MM.1S (cell line): ENCODE data around the gene CFAP46.

ENCODE experiments used
- DNase-seq: peaks from one replicate; pipeline ENCODE4 v3.0.0-alpha.2; 2015
- H2AFZ ChIP-seq: fragments of 300-600 bp; sonication (generic); 2 replicates; pipeline ENCODE4 v1.6.0; 2016; ENCODE audit warnings: antibody characterized with exemption, low read length
- H3F3A ChIP-seq: fragments of 300-600 bp; sonication (generic); 2 replicates; pipeline ENCODE4 v1.6.1; 2016; ENCODE audit warnings: mild to moderate bottlenecking, antibody characterized with exemption, low read length, moderate library complexity, mixed read lengths; ENCODE audit not compliant: insufficient read depth
- H3K27ac ChIP-seq: fragments of 300-600 bp; sonication (generic); 2 replicates; pipeline ENCODE4 v1.5.1; 2016; ENCODE audit warnings: mild to moderate bottlenecking, low read length
- H3K27me3 ChIP-seq: fragments of 300-600 bp; sonication (generic); replicated peaks from 2 replicates; pipeline ENCODE4 v1.6.0; 2016; ENCODE audit warnings: low read length; ENCODE audit not compliant: insufficient read depth
- H3K36me3 ChIP-seq: fragments of 300-600 bp; sonication (generic); replicated peaks from 2 replicates; pipeline ENCODE4 v1.6.1; 2016; ENCODE audit warnings: mild to moderate bottlenecking, low read length, mixed read lengths; ENCODE audit not compliant: insufficient read depth
- H3K4me1 ChIP-seq: fragments of 300-600 bp; sonication (generic); 2 replicates; pipeline ENCODE4 v1.6.1; 2016; ENCODE audit warnings: low read length, mixed read lengths
- H3K4me2 ChIP-seq: fragments of 300-600 bp; sonication (generic); 2 replicates; pipeline ENCODE4 v1.6.0; 2016; ENCODE audit warnings: low read depth, low read length
- H3K4me3 ChIP-seq: fragments of 300-600 bp; sonication (generic); 2 replicates; pipeline ENCODE4 v1.5.1; 2016; ENCODE audit warnings: low read length, mixed read lengths
- H3K79me2 ChIP-seq: fragments of 300-600 bp; sonication (generic); 2 replicates; pipeline ENCODE4 v1.6.1; 2016; ENCODE audit warnings: mixed run types, low read length, mixed read lengths
- H3K9ac ChIP-seq: fragments of 300-600 bp; sonication (generic); 2 replicates; pipeline ENCODE4 v1.6.1; 2016; ENCODE audit warnings: low read length, mixed read lengths
- H3K9me2 ChIP-seq: fragments of 300-600 bp; sonication (generic); replicated peaks from 2 replicates; pipeline ENCODE4 v1.6.1; 2016; ENCODE audit warnings: mild to moderate bottlenecking, low read length, mixed read lengths; ENCODE audit not compliant: insufficient read depth
- H3K9me3 ChIP-seq: fragments of 300-600 bp; sonication (generic); replicated peaks from 2 replicates; pipeline ENCODE4 v1.6.1; 2016; ENCODE audit warnings: mild to moderate bottlenecking, low read length, mixed read lengths; ENCODE audit not compliant: insufficient read depth
- H4K20me1 ChIP-seq: fragments of 300-600 bp; sonication (generic); 2 replicates; pipeline ENCODE4 v1.6.1; 2016; ENCODE audit warnings: mild to moderate bottlenecking, low read length, moderate library complexity, mixed read lengths; ENCODE audit not compliant: insufficient read depth
- CTCF ChIP-seq: fragments of 300-600 bp; sonication (generic); IDR thresholded peaks from 2 replicates; pipeline ENCODE4 v1.5.1; 2016; ENCODE audit warnings: antibody characterized with exemption, low read length, mixed read lengths
- EZH2 ChIP-seq: fragments of 300-600 bp; sonication (generic); optimal IDR thresholded peaks from 2 replicates; pipeline ENCODE3; 2017; ENCODE audit warnings: low read depth, mild to moderate bottlenecking, antibody characterized with exemption, low read length, mixed read lengths
- EZH2phosphoT487 ChIP-seq: fragments of 300-600 bp; sonication (generic); IDR thresholded peaks from 2 replicates; pipeline ENCODE4 v1.6.1; 2018; ENCODE audit warnings: antibody characterized with exemption, low read length

CFAP46 gene

GRCh38 chr10:132946311-132946710, 3.9 kb upstream of the CFAP46 start:
- Histone ChIP-seq H3K79me2 (no peaks in the 10 kb centered on the region), H3K27ac (no peak overlapping the region), H3F3A (no peaks in the 10 kb centered on the region), H3K36me3 (no peaks in the 10 kb centered on the region), H3K4me2 (no peak overlapping the region), H3K4me1 (no peaks in the 10 kb centered on the region), H3K9ac (no peak overlapping the region), H3K4me3 (no peak overlapping the region), H2AFZ (no peak overlapping the region), H3K9me3 (no peaks in the 10 kb centered on the region), H4K20me1 (no peaks in the 10 kb centered on the region), H3K27me3 (peaks cover 71% of the 10 kb centered on the region), H3K9me2 (no peaks in the 10 kb centered on the region)
- TF ChIP-seq EZH2phosphoT487 (no peak), EZH2 (no peak), CTCF (no peak)
- DNase-seq, result no peak

GRCh38 chr10:132945894-132946255, 3.5 kb upstream of the CFAP46 start:
- Histone ChIP-seq H2AFZ (no peak overlapping the region), H3K4me1 (no peaks in the 10 kb centered on the region), H3K9ac (no peak overlapping the region), H3K4me2 (no peak overlapping the region), H3F3A (no peaks in the 10 kb centered on the region), H3K9me2 (no peaks in the 10 kb centered on the region), H4K20me1 (no peaks in the 10 kb centered on the region), H3K79me2 (no peaks in the 10 kb centered on the region), H3K27ac (no peak overlapping the region), H3K27me3 (peaks cover 71% of the 10 kb centered on the region), H3K4me3 (no peak overlapping the region), H3K36me3 (no peaks in the 10 kb centered on the region), H3K9me3 (no peaks in the 10 kb centered on the region)
- no peak for DNase-seq
- TF ChIP-seq EZH2phosphoT487 (no peak), CTCF (no peak), EZH2 (no peak)

DNA sequence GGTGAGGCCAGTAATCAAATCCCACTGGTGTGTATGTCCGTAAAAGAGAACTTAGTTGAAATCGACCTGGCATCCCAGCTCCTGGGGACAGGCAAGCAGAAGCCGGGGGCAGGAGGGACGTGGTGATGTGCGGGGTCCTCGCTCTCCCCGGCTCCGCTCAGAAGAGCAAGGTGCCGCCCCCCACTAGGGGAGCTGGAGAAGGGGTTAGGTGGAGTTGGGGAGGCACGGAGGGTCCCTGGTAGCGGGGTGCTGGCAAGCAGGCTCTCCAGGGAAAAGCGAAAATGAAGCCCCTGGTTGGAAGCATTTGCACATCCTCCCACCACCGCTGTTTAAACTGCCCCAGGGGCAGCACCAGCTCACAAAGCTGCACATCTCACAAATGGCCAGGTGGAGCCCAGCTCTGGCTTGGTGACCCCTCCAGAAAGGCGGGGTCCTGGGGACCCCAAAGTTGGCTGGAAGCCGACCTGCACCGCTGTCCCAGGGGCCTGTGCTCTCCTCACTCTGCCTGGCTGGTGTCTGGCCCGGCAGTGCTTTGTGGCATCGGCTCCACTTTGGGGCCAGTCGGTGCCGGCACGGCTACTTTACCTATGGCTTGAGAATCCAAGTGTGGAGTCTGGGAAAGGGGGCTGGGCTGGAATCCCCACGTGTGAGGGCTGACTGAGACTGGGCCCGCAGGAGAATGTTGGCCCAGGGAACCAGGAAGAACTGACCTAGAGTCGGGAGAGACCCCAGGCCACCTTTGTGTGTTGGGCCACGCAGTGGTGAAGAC, 2.9 kb upstream of the CFAP46 start:
- Histone ChIP-seq H3K4me2 (no peak overlapping the region), H3K36me3 (no peaks in the 10 kb centered on the region), H3K27me3 (peaks cover 69% of the 10 kb centered on the region), H3K4me3 (no peak overlapping the region), H3K9ac (no peak overlapping the region), H3K4me1 (no peaks in the 10 kb centered on the region), H4K20me1 (no peaks in the 10 kb centered on the region), H2AFZ (no peak overlapping the region), H3K9me2 (no peaks in the 10 kb centered on the region), H3F3A (no peaks in the 10 kb centered on the region), H3K27ac (no peak overlapping the region), H3K9me3 (no peaks in the 10 kb centered on the region), H3K79me2 (no peaks in the 10 kb centered on the region)
- TF ChIP-seq EZH2phosphoT487 (no peak), EZH2 (no peak), CTCF (no peak)
- DNase-seq, result no peak
